ENCODE measurements around the gene ABLIM1.

ABLIM1 gene

GRCh38 chr10:114635797-114636550, 22.1 kb downstream of the ABLIM1 start:
- Histone ChIP-seq H3K36me3 (ENCODE audit: control insufficient read depth, insufficient read depth, low read length) (no peaks in the 10 kb centered on the region), H3K4me3 (ENCODE audit: insufficient read depth, low read depth, low read length, poor library complexity, severe bottlenecking) (no peak overlapping the region), H3K27ac (ENCODE audit: insufficient read depth, low read length, poor library complexity, severe bottlenecking) (no peak overlapping the region), H3K9me3 (ENCODE audit: control insufficient read depth, low read length) (no peaks in the 10 kb centered on the region), H3K27me3 (replicated peaks; ENCODE audit: control insufficient read depth, insufficient read depth, low read length, poor library complexity, severe bottlenecking) (peaks cover 19% of the 10 kb centered on the region), H3K4me1 (ENCODE audit: control insufficient read depth, insufficient read depth, low read length, poor library complexity, severe bottlenecking) (no peaks in the 10 kb centered on the region)
- no peak for DNase-seq

- DNase-seq, result no peak
- Histone ChIP-seq H3K4me1 (ENCODE audit: control insufficient read depth, insufficient read depth, low read length, poor library complexity, severe bottlenecking) (no peaks in the 10 kb centered on the region), H3K9me3 (ENCODE audit: control insufficient read depth, low read length) (no peaks in the 10 kb centered on the region), H3K27ac (ENCODE audit: insufficient read depth, low read length, poor library complexity, severe bottlenecking) (no peak overlapping the region), H3K36me3 (ENCODE audit: control insufficient read depth, insufficient read depth, low read length) (no peaks in the 10 kb centered on the region), H3K27me3 (replicated peaks; ENCODE audit: control insufficient read depth, insufficient read depth, low read length, poor library complexity, severe bottlenecking) (peaks cover 19% of the 10 kb centered on the region), H3K4me3 (ENCODE audit: insufficient read depth, low read depth, low read length, poor library complexity, severe bottlenecking) (no peak overlapping the region)
Observed at GRCh38 chr10:114635101-114635500, 23.0 kb downstream of the ABLIM1 start.

GRCh38 chr10:114634609-114634979, 23.5 kb downstream of the ABLIM1 start:
- H3K27ac ChIP-seq (ENCODE audit: insufficient read depth, low read length, poor library complexity, severe bottlenecking), result no peak overlapping the region

GRCh38 chr10:114632869-114633715, 25.0 kb downstream of the ABLIM1 start:
- H3K36me3 ChIP-seq (ENCODE audit: control insufficient read depth, insufficient read depth, low read length), result no peaks in the 10 kb centered on the region
- no peak for DNase-seq
- H3K27ac ChIP-seq (ENCODE audit: insufficient read depth, low read length, poor library complexity, severe bottlenecking), result no peak overlapping the region
- no peak overlapping the region for H3K4me3 ChIP-seq (ENCODE audit: insufficient read depth, low read depth, low read length, poor library complexity, severe bottlenecking)
- H3K27me3 ChIP-seq (replicated peaks; ENCODE audit: control insufficient read depth, insufficient read depth, low read length, poor library complexity, severe bottlenecking), result peaks cover 19% of the 10 kb centered on the region
- no peaks in the 10 kb centered on the region for H3K9me3 ChIP-seq (ENCODE audit: control insufficient read depth, low read length)
- no peaks in the 10 kb centered on the region for H3K4me1 ChIP-seq (ENCODE audit: control insufficient read depth, insufficient read depth, low read length, poor library complexity, severe bottlenecking)

More at GRCh38 chr10:114634609-114634979, 23.5 kb downstream of the ABLIM1 start:
- Histone ChIP-seq H3K9me3 (ENCODE audit: control insufficient read depth, low read length) (no peaks in the 10 kb centered on the region), H3K27me3 (replicated peaks; ENCODE audit: control insufficient read depth, insufficient read depth, low read length, poor library complexity, severe bottlenecking) (peaks cover 19% of the 10 kb centered on the region), H3K4me3 (ENCODE audit: insufficient read depth, low read depth, low read length, poor library complexity, severe bottlenecking) (no peak overlapping the region), H3K36me3 (ENCODE audit: control insufficient read depth, insufficient read depth, low read length) (no peaks in the 10 kb centered on the region), H3K4me1 (ENCODE audit: control insufficient read depth, insufficient read depth, low read length, poor library complexity, severe bottlenecking) (no peaks in the 10 kb centered on the region)
- DNase-seq, result no peak

GRCh38 chr10:114631666-114632417, 26.2 kb downstream of the ABLIM1 start:
- no peaks in the 10 kb centered on the region for H3K9me3 ChIP-seq (ENCODE audit: control insufficient read depth, low read length)
- H3K27ac ChIP-seq (ENCODE audit: insufficient read depth, low read length, poor library complexity, severe bottlenecking), result no peak overlapping the region
- H3K27me3 ChIP-seq (replicated peaks; ENCODE audit: control insufficient read depth, insufficient read depth, low read length, poor library complexity, severe bottlenecking), result peaks cover 19% of the 10 kb centered on the region
- DNase-seq, result no peak
- H3K4me1 ChIP-seq (ENCODE audit: control insufficient read depth, insufficient read depth, low read length, poor library complexity, severe bottlenecking), result no peaks in the 10 kb centered on the region
- H3K4me3 ChIP-seq (ENCODE audit: insufficient read depth, low read depth, low read length, poor library complexity, severe bottlenecking), result peak overlapping the region; percentile 58
- no peaks in the 10 kb centered on the region for H3K36me3 ChIP-seq (ENCODE audit: control insufficient read depth, insufficient read depth, low read length)

- H3K9me3 ChIP-seq (ENCODE audit: control insufficient read depth, low read length), result no peaks in the 10 kb centered on the region
- H3K4me1 ChIP-seq (ENCODE audit: control insufficient read depth, insufficient read depth, low read length, poor library complexity, severe bottlenecking), result no peaks in the 10 kb centered on the region
- peaks cover 19% of the 10 kb centered on the region for H3K27me3 ChIP-seq (replicated peaks; ENCODE audit: control insufficient read depth, insufficient read depth, low read length, poor library complexity, severe bottlenecking)
- no peak overlapping the region for H3K27ac ChIP-seq (ENCODE audit: insufficient read depth, low read length, poor library complexity, severe bottlenecking)
- no peaks in the 10 kb centered on the region for H3K36me3 ChIP-seq (ENCODE audit: control insufficient read depth, insufficient read depth, low read length)
- no peak for DNase-seq
- peak overlapping the region; percentile 58 for H3K4me3 ChIP-seq (ENCODE audit: insufficient read depth, low read depth, low read length, poor library complexity, severe bottlenecking)
Observed at GRCh38 chr10:114631090-114631665, 26.9 kb downstream of the ABLIM1 start.

GRCh38 chr10:114629824-114630730, 28.0 kb downstream of the ABLIM1 start:
- Histone ChIP-seq H3K4me1 (ENCODE audit: control insufficient read depth, insufficient read depth, low read length, poor library complexity, severe bottlenecking) (no peaks in the 10 kb centered on the region), H3K27me3 (replicated peaks; ENCODE audit: control insufficient read depth, insufficient read depth, low read length, poor library complexity, severe bottlenecking) (peaks cover 19% of the 10 kb centered on the region)

GRCh38 chr10:114629083-114629823, 28.8 kb downstream of the ABLIM1 start:
- Histone ChIP-seq H3K36me3 (ENCODE audit: control insufficient read depth, insufficient read depth, low read length) (no peaks in the 10 kb centered on the region), H3K4me1 (ENCODE audit: control insufficient read depth, insufficient read depth, low read length, poor library complexity, severe bottlenecking) (no peaks in the 10 kb centered on the region), H3K4me3 (ENCODE audit: insufficient read depth, low read depth, low read length, poor library complexity, severe bottlenecking) (no peak overlapping the region), H3K9me3 (ENCODE audit: control insufficient read depth, low read length) (peaks cover 4% of the 10 kb centered on the region), H3K27me3 (replicated peaks; ENCODE audit: control insufficient read depth, insufficient read depth, low read length, poor library complexity, severe bottlenecking) (peaks cover 19% of the 10 kb centered on the region), H3K27ac (ENCODE audit: insufficient read depth, low read length, poor library complexity, severe bottlenecking) (no peak overlapping the region)
- DNase-seq, result no peak

More at GRCh38 chr10:114629824-114630730, 28.0 kb downstream of the ABLIM1 start:
- DNase-seq, result no peak
- no peaks in the 10 kb centered on the region for H3K36me3 ChIP-seq (ENCODE audit: control insufficient read depth, insufficient read depth, low read length)
- H3K4me3 ChIP-seq (ENCODE audit: insufficient read depth, low read depth, low read length, poor library complexity, severe bottlenecking), result no peak overlapping the region
- peaks cover 4% of the 10 kb centered on the region for H3K9me3 ChIP-seq (ENCODE audit: control insufficient read depth, low read length)
- no peak overlapping the region for H3K27ac ChIP-seq (ENCODE audit: insufficient read depth, low read length, poor library complexity, severe bottlenecking)

Measured in effector memory CD4-positive, alpha-beta T cell (primary cell).